Panc1 (cell line): Measurements from ENCODE around the gene PDCD2L.

Experiments
- CTCF ChIP-seq: fragments of 450-650 bp; IDR thresholded peaks from 2 replicates; pipeline ENCODE4 v1.5.1; 2017; ENCODE audit warnings: mild to moderate bottlenecking
- REST ChIP-seq, 2 experiments: IDR thresholded peaks; 2 replicates each; pipeline ENCODE4 v1.6.1; 2011 to 2012; ENCODE audit warnings: low read depth in 2 of 2, control low read depth in 1 of 2, low read length in 1 of 2, mild to moderate bottlenecking in 1 of 2, moderate library complexity in 1 of 2; ENCODE audit not compliant: insufficient read depth in 1 of 2

- TF ChIP-seq CTCF: no peak
- TF ChIP-seq REST (IDR thresholded peaks at IDR 0.05; ENCODE audit: insufficient read depth in 1 of 2, low read depth in 2 of 2, low read length in 1 of 2): peak in 1 of 2 experiments; percentile 64; a peak in 2 of 4 replicates
Measured at GRCh38 chr19:34359140-34359953, 44.9 kb upstream of the PDCD2L start.
